ENCODE measurements around the gene FAM193B. TPM values are rescaled to one million over a fixed set of nuclear protein-coding genes. Genes with fewer than 3 reads are reported as not detected.

The FAM193B gene
- total and polyA plus RNA-seq, 9 of the 15 experiments (the other 6 are each of a cell fraction or from before 2014, with no cell fraction given), result 4.4 to 76.4 (median 37.3) TPM

GRCh38 chr5:177599731-177600507 lies 45.6 kb upstream of the FAM193B start, which contains the start of gene B4GALT7 (continued):
- TF ChIP-seq ZNF639 (CRISPR knock-in tag; conservative IDR thresholded peaks at IDR 0.05 in 1 of 2, IDR thresholded peaks at IDR 0.05 in 1 of 2) (peak; percentile 45 to 99; a peak in 2 of 4 replicates), SAFB2 (IDR thresholded peaks at IDR 0.05; ENCODE audit: borderline replicate concordance, low read depth, low read length, severe bottlenecking) (no peak), ZNF766 (CRISPR knock-in tag; conservative IDR thresholded peaks at IDR 0.05) (0 out of 2 replicates have a peak, but pooled peaks have one; percentile 27), PHF20 (IDR thresholded peaks at IDR 0.05; ENCODE audit: partially characterized antibody) (peak; percentile 75), STAT5B (CRISPR knock-in tag; IDR thresholded peaks at IDR 0.05) (no peak), GTF2F1 (IDR thresholded peaks at IDR 0.05; ENCODE audit: low read depth, low read length) (no peak), ZNF561 (CRISPR knock-in tag; conservative IDR thresholded peaks at IDR 0.05) (no peak), CHCHD3 (CRISPR knock-in tag; IDR thresholded peaks at IDR 0.05) (no peak), RAD51 (IDR thresholded peaks at IDR 0.05; ENCODE audit: borderline replicate concordance, low read depth) (no peak), GTF2B (IDR thresholded peaks at IDR 0.05; ENCODE audit: extremely low read depth, insufficient read length) (no peak), TRIM24 (IDR thresholded peaks at IDR 0.05) (peak in 1 of 2 experiments; percentile 96; a peak in 2 of 4 replicates), PTTG1 (tag; IDR thresholded peaks at IDR 0.05; ENCODE audit: low read depth) (no peak), ZNF699 (CRISPR knock-in tag; IDR thresholded peaks at IDR 0.05; ENCODE audit: insufficient replicate concordance) (no peak), TARDBP (IDR thresholded peaks at IDR 0.05) (no peak; the same call in 1 of the 2 replicates), ZNF282 (CRISPR knock-in tag; IDR thresholded peaks at IDR 0.05) (no peak), POLR2AphosphoS2 (IDR thresholded peaks at IDR 0.05; ENCODE audit: low read length) (no peak), ZNF436 (CRISPR knock-in tag; IDR thresholded peaks at IDR 0.05) (no peak), KAT7 (CRISPR knock-in tag; IDR thresholded peaks at IDR 0.05; ENCODE audit: borderline replicate concordance) (no peak), TCFL5 (CRISPR knock-in tag; conservative IDR thresholded peaks at IDR 0.05) (no peak), ZNF224 (CRISPR knock-in tag; IDR thresholded peaks at IDR 0.05) (no peak), XRCC3 (IDR thresholded peaks at IDR 0.05) (no peak), ZNF121 (CRISPR knock-in tag; conservative IDR thresholded peaks at IDR 0.05) (no peak), PHTF2 (CRISPR knock-in tag; IDR thresholded peaks at IDR 0.05) (no peak), HDAC2 (IDR thresholded peaks at IDR 0.05) (no peak), ZNF395 (CRISPR knock-in tag; IDR thresholded peaks at IDR 0.05) (no peak), ERF (CRISPR knock-in tag; IDR thresholded peaks at IDR 0.05) (no peak), GTF2A2 (tag; IDR thresholded peaks at IDR 0.05) (no peak), GABPB1 (CRISPR knock-in tag; IDR thresholded peaks at IDR 0.05) (peak; percentile 86)

Data from K562 (cell line).